22Rv1 (cell line): ENCODE data around the gene VAT1.

Experiments used
- ZFX ChIP-seq: fragments of 450-650 bp; IDR thresholded peaks from 2 replicates; pipeline ENCODE4 v1.6.1; 2017; ENCODE audit warnings: antibody characterized with exemption, borderline replicate concordance
- TF ChIP-seq, protein P1 (sequence below): fragments of 450-650 bp; IDR thresholded peaks from 2 replicates; pipeline ENCODE4 v1.5.1; 2017; ENCODE audit warnings: mild to moderate bottlenecking

DNA sequence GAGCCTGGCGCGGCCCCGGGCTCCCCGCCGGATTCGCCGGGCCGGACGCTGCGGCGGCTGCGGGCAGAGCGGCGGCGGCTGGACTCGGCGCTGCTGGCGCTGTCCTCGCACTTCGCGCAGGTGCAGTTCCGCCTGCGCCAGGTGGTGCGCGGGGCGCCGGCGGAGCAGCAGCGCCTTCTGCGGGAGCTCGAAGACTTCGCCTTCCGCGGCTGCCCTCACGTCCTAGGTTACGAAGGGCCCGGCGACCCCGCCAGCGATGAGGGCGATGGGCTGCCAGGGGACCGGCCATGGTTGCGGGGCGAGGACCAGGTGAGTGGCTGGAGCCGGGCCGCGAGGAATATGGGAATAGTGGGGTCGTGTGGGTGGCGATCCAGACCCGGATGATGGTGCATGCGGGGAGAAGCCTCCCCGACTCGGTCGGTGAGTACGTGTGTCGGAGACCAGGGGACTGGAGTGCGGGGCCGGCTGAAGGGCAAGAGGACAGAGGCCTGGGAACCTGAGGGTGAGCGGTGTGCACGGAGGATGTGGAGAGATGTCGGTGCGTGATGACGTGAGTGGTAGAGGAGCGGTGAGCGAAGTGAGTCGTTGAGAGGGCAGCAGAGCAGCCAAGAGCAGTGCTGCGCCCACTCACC, 41.3 kb downstream of the VAT1 start:
- TF ChIP-seq, protein P1, sequence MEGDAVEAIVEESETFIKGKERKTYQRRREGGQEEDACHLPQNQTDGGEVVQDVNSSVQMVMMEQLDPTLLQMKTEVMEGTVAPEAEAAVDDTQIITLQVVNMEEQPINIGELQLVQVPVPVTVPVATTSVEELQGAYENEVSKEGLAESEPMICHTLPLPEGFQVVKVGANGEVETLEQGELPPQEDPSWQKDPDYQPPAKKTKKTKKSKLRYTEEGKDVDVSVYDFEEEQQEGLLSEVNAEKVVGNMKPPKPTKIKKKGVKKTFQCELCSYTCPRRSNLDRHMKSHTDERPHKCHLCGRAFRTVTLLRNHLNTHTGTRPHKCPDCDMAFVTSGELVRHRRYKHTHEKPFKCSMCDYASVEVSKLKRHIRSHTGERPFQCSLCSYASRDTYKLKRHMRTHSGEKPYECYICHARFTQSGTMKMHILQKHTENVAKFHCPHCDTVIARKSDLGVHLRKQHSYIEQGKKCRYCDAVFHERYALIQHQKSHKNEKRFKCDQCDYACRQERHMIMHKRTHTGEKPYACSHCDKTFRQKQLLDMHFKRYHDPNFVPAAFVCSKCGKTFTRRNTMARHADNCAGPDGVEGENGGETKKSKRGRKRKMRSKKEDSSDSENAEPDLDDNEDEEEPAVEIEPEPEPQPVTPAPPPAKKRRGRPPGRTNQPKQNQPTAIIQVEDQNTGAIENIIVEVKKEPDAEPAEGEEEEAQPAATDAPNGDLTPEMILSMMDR, result peak; percentile 62
- TF ChIP-seq ZFX, result no peak
